A549 (cell line): ENCODE measurements around the gene TTC4. TPM values are rescaled to one million over a fixed set of nuclear protein-coding genes. Genes with fewer than 3 reads are reported as not detected.

Experiments
- ATAC-seq, 2 experiments: fragments of 200-7000 bp in 1 of 2; fragments of >200 bp in 1 of 2; cut with Nextera tagmentation in 1 of 2; cut with Tn5 transposase in 1 of 2; 3 replicates each; pipeline versions ENCODE4 v1.8.0 to v1.9.1; 2018 to 2020; ENCODE audit warnings: mild to moderate bottlenecking in 1 of 2, moderate library complexity in 1 of 2
- CTCF ChIA-PET: fragments of 300-600 bp; sonication (Branson Sonifier 250); formaldehyde crosslinking; extraction: SDS; loops from one replicate; lab custom pipeline; 2021; ENCODE audit warnings: antibody characterized with exemption, inconsistent platforms; lab: Yijun Ruan, JAX
- POLR2A ChIA-PET: fragments of 350-600 bp; formaldehyde crosslinking; extraction: SDS; loops from one replicate; lab custom pipeline; 2021; ENCODE audit warnings: antibody characterized with exemption, inconsistent platforms; lab: Yijun Ruan, JAX
- DNase-seq, 2 experiments: peaks; one replicate each; pipeline versions ENCODE4 v3.0.0 to v3.0.0-alpha.2; 2011 to 2016; ENCODE audit warnings: low read depth in 1 of 2, low spot score in 1 of 2
- FAIRE-seq: peaks from 2 replicates; lab custom pipeline; 2011; peaks lifted over from hg19 to GRCh38; lab: Jason Lieb, UNC
- H3K27ac ChIP-seq, 2 experiments: fragments of >200 bp; sonication (Bioruptor Twin); formaldehyde crosslinking; 3 replicates each; pipeline ENCODE4 v1.5.1; 2016 to 2017
- H3K4me1 ChIP-seq: fragments of >200 bp; sonication (Bioruptor Twin); formaldehyde crosslinking; 3 replicates; pipeline ENCODE4 v1.6.1; 2016
- H3K4me2 ChIP-seq: fragments of >200 bp; sonication (Bioruptor Twin); formaldehyde crosslinking; 3 replicates; pipeline ENCODE4 v1.6.1; 2016
- H3K4me3 ChIP-seq: fragments of >200 bp; sonication (Bioruptor Twin); formaldehyde crosslinking; 3 replicates; pipeline ENCODE4 v1.5.1; 2016
- H3K9me3 ChIP-seq: fragments of >200 bp; sonication (Bioruptor Twin); formaldehyde crosslinking; 3 replicates; pipeline ENCODE4 v1.6.1; 2016
- BHLHE40 ChIP-seq: IDR thresholded peaks from 2 replicates; pipeline ENCODE4 v1.6.1; 2012; ENCODE audit warnings: low read depth, low read length, inconsistent platforms
- CBX2 ChIP-seq: fragments of 200-600 bp; sonication (generic); IDR thresholded peaks from 2 replicates; pipeline ENCODE4 v1.6.1; 2016; ENCODE audit warnings: low read depth, mild to moderate bottlenecking, borderline replicate concordance
- CEBPB ChIP-seq, 2 experiments: fragments of >200 bp in 1 of 2; sonication (Bioruptor Twin) in 1 of 2; formaldehyde crosslinking in 1 of 2; IDR thresholded peaks; 2 replicates each; pipeline ENCODE4 v1.6.1; 2012 to 2016
- CHD4 ChIP-seq: fragments of 200-600 bp; sonication (generic); IDR thresholded peaks from 2 replicates; pipeline ENCODE4 v1.6.1; 2016; ENCODE audit warnings: antibody characterized with exemption, mild to moderate bottlenecking, borderline replicate concordance
- EHMT2 ChIP-seq: fragments of 200-600 bp; sonication (generic); IDR thresholded peaks from 2 replicates; pipeline ENCODE4 v1.6.1; 2016; ENCODE audit warnings: antibody characterized with exemption, low read depth, mild to moderate bottlenecking, moderate library complexity
- HOXA7 ChIP-seq: fragments of 250-450 bp; sonication (Bioruptor Pico); IDR thresholded peaks from 2 replicates; pipeline ENCODE4 v1.5.0; 2020; ENCODE audit warnings: mild to moderate bottlenecking, moderate library complexity
- JUN ChIP-seq, 2 experiments: fragments of >200 bp; sonication (Bioruptor Twin); formaldehyde crosslinking; IDR thresholded peaks; 2 replicates in 1 of 2; 3 replicates in 1 of 2; pipeline ENCODE4 v1.6.1; 2016 to 2017
- JUNB ChIP-seq: fragments of >200 bp; sonication (Bioruptor Twin); formaldehyde crosslinking; IDR thresholded peaks from 2 replicates; pipeline ENCODE4 v1.6.1; 2016
- KDM5A ChIP-seq: fragments of 200-600 bp; sonication (generic); IDR thresholded peaks from 2 replicates; pipeline ENCODE4 v1.6.1; 2016; ENCODE audit warnings: antibody characterized with exemption, mild to moderate bottlenecking
- MYC ChIP-seq: IDR thresholded peaks from 2 replicates; pipeline ENCODE4 v1.6.1; 2012; ENCODE audit warnings: mild to moderate bottlenecking, inconsistent platforms, low read length, improper control_type of control experiment, borderline replicate concordance
- POLR2A ChIP-seq: IDR thresholded peaks from 2 replicates; pipeline ENCODE4 v1.6.1; 2012; ENCODE audit warnings: mild to moderate bottlenecking, low read length
- RARB ChIP-seq: fragments of 250-450 bp; sonication (Bioruptor Pico); IDR thresholded peaks from 2 replicates; pipeline ENCODE4 v1.8.0; 2021; ENCODE audit warnings: mild to moderate bottlenecking, moderate library complexity
- RCOR1 ChIP-seq: fragments of 150-350 bp; IDR thresholded peaks from 2 replicates; pipeline ENCODE4 v1.6.1; 2014; ENCODE audit warnings: antibody characterized with exemption, low read length, low read depth
- ZC3H11A ChIP-seq: fragments of 450-650 bp; IDR thresholded peaks from 2 replicates; pipeline ENCODE4 v1.6.1; 2014; ENCODE audit warnings: antibody characterized with exemption, mild to moderate bottlenecking
- ZFP36 ChIP-seq: fragments of 450-650 bp; IDR thresholded peaks from 2 replicates; pipeline ENCODE4 v1.6.1; 2014; ENCODE audit warnings: borderline replicate concordance; ENCODE audit not compliant: partially characterized antibody
- ZNF302 ChIP-seq: fragments of 250-450 bp; sonication (Bioruptor Pico); IDR thresholded peaks from 2 replicates; pipeline ENCODE4 v1.9.0; 2021; ENCODE audit warnings: inconsistent platforms, mild to moderate bottlenecking, moderate library complexity
- WGBS: methylation state at CpG from one replicate; pipeline ENCODE4 v1.1.6; 2017; ENCODE audit errors: missing lambda C conversion rate; 5-methylcytosine and 5-hydroxymethylcytosine counted together
- polyA plus RNA-seq, 4 experiments: library from polyadenylated mRNA; depleted of rRNA in 3 of 4; stranded (reverse); fragments of >200 nt; fragmentation: RNase III in 1 of 4; extraction: RNeasy Plus Mini Kit Qiagen cat#74134 plus additional on column Dnase treatment in 1 of 4; gene quantifications; 2 replicates in 3 of 4; 3 replicates in 1 of 4; pipeline ENCODE4 v1.2.3, GENCODE V29; 2011 to 2017
- TF ChIP-seq, protein P1 (sequence below): fragments of 250-450 bp; sonication (Bioruptor Pico); IDR thresholded peaks from 2 replicates; pipeline ENCODE4 v1.5.0; 2021; ENCODE audit warnings: mild to moderate bottlenecking, moderate library complexity, borderline replicate concordance
- TF ChIP-seq, protein P2 (sequence below): IDR thresholded peaks from 2 replicates; pipeline ENCODE4 v1.6.1; 2012; ENCODE audit warnings: low read depth, borderline replicate concordance
- TF ChIP-seq, protein P3 (sequence below): fragments of 450-650 bp; IDR thresholded peaks from 2 replicates; pipeline ENCODE4 v1.6.1; 2014; ENCODE audit warnings: antibody characterized with exemption
- TF ChIP-seq, protein P4 (sequence below): fragments of >200 bp; sonication (Bioruptor Twin); formaldehyde crosslinking; IDR thresholded peaks from 3 replicates; pipeline ENCODE4 v1.6.1; 2016
- TF ChIP-seq, protein P5 (sequence below): IDR thresholded peaks from 2 replicates; pipeline ENCODE4 v1.6.1; 2012
- TF ChIP-seq, protein P6 (sequence below): fragments of >200 bp; sonication (Bioruptor Twin); formaldehyde crosslinking; IDR thresholded peaks from 3 replicates; pipeline ENCODE4 v1.5.1; 2016
- TF ChIP-seq, protein P7 (sequence below): fragments of 200-600 bp; sonication (generic); IDR thresholded peaks from 2 replicates; pipeline ENCODE4 v1.6.1; 2016; ENCODE audit warnings: antibody characterized with exemption, mild to moderate bottlenecking, moderate library complexity

Gene TTC4
- polyA plus RNA-seq, 2 of the 4 experiments (the other 2 are of a cell fraction) = 20.4 to 27.1 TPM

DNA sequence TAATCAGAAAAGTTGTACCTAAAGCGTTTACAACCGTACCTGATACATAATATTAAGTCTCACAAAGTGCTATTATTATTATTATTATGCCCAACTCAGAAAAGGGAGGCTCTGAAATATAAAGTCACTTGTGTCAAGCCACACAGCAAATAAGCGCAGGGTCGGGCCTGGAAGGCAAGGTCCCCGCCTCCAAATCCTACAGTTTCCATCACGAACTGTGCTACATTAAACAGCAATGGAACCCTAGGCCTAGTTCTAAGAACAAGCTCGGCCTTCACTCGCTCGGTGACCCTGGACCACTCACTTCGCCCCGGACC lies 48.1 kb downstream of the TTC4 start:
- ChIA-PET POLR2A (no interaction called here), CTCF (no interaction called here)
- ATAC-seq = peak; percentile 7 to 12; a peak in 3 of 6 replicates
- peak in 1 of 2 experiments; percentile 7 for DNase-seq
- Histone ChIP-seq H3K4me3 (peak overlapping the region; percentile 70), H3K4me2 (peak overlapping the region; percentile 88), H3K4me1 (no peaks in the 10 kb centered on the region), H3K9me3 (no peaks in the 10 kb centered on the region), H3K27ac (peak overlapping the region; percentile 81 to 89)
- TF ChIP-seq CBX2 = no peak
- TF ChIP-seq, protein P1, sequence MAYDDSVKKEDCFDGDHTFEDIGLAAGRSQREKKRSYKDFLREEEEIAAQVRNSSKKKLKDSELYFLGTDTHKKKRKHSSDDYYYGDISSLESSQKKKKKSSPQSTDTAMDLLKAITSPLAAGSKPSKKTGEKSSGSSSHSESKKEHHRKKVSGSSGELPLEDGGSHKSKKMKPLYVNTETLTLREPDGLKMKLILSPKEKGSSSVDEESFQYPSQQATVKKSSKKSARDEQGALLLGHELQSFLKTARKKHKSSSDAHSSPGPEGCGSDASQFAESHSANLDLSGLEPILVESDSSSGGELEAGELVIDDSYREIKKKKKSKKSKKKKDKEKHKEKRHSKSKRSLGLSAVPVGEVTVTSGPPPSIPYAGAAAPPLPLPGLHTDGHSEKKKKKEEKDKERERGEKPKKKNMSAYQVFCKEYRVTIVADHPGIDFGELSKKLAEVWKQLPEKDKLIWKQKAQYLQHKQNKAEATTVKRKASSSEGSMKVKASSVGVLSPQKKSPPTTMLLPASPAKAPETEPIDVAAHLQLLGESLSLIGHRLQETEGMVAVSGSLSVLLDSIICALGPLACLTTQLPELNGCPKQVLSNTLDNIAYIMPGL (CRISPR knock-in tag) = no peak
- WGBS = 5% methylated on average over 9 of the region's 11 CpGs
- no peak for FAIRE-seq

DNA sequence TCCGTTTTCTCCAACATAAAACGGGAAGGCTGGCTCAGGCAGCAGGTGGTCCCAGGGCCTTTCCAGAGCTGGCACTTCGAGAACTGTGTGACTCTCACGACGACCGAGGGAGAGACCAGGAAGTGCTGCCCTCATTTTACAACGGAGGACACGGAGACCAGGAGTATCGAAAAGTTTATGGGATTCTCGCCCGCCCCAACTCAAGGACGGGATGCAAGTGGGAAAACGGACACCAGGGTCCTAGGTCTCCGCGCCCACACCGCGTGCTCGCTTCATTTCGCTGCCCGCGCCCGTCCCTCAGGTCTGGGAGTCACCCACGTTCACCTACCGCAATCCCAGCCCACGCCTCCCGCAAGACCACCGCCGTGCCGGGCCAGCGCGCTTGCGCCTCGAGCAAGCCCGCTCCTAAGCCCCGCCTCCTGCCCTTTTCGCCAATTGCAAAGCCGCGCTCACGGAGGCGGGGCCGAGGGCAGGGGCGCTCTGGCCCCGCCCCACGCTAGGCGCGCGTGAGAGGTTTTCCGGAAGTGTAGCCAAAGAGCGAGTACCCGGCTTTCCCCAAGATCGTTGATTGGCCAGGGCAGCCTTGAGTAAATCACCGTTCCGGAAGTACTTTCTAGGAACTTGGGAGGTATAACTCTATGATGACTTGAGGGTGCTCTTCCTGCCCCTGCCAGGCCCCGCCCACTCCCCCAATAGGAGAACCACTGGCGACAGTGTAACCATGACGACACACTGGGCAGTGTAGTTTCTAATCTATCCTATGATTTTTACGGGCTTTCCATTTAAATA lies 48.7 kb downstream of the TTC4 start, which contains the start of gene PARS2:
TSS of gene PARS2 (minus strand) at position 391 of the 789 bp plus-strand sequence. CDS start 5,362 bp downstream, outside the sequence.
- FAIRE-seq (no peak), DNase-seq (peak; percentile 90 to 98), ATAC-seq (peak; percentile 91 to 97)
- 3% methylated on average over 16 of the region's 57 CpGs for WGBS
- ChIA-PET POLR2A (no interaction called here), CTCF (interaction anchor here (1.0 kb wide), 1 partner anchor 9 kb away, joined by 3 read pairs; no protein-coding TSS in a partner anchor)
- Histone ChIP-seq H3K4me3 (peak within 1 kb of the TSS; percentile 70), H3K9me3 (no peaks in the 10 kb centered on the region), H3K4me2 (peak within 1 kb of the TSS; percentile 88), H3K27ac (peak within 1 kb of the TSS; percentile 81 to 89), H3K4me1 (no peaks in the 10 kb centered on the region)
- TF ChIP-seq MYC (0 out of 2 replicates have a peak, but pooled peaks have one; percentile 28), CEBPB (IDR thresholded peaks at IDR 0.05) (peak in 1 of 2 experiments; percentile 9; a peak in 1 of 4 replicates), JUN (IDR thresholded peaks at IDR 0.05) (peak; percentile 26 to 39; a peak in 2 of 5 replicates), EHMT2 (no peak), JUNB (no peak), ZNF302 (CRISPR knock-in tag) (no peak), ZFP36 (no peak), RARB (CRISPR knock-in tag) (no peak), RCOR1 (no peak), BHLHE40 (no peak), CHD4 (no peak), POLR2A (peak; percentile 84), HOXA7 (no peak), ZC3H11A (no peak), KDM5A (no peak)
- TF ChIP-seq, protein P2, sequence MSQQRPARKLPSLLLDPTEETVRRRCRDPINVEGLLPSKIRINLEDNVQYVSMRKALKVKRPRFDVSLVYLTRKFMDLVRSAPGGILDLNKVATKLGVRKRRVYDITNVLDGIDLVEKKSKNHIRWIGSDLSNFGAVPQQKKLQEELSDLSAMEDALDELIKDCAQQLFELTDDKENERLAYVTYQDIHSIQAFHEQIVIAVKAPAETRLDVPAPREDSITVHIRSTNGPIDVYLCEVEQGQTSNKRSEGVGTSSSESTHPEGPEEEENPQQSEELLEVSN = no peak
- TF ChIP-seq, protein P1 (CRISPR knock-in tag) = no peak
- TF ChIP-seq, protein P3, sequence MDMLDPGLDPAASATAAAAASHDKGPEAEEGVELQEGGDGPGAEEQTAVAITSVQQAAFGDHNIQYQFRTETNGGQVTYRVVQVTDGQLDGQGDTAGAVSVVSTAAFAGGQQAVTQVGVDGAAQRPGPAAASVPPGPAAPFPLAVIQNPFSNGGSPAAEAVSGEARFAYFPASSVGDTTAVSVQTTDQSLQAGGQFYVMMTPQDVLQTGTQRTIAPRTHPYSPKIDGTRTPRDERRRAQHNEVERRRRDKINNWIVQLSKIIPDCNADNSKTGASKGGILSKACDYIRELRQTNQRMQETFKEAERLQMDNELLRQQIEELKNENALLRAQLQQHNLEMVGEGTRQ = no peak
- TF ChIP-seq, protein P4, sequence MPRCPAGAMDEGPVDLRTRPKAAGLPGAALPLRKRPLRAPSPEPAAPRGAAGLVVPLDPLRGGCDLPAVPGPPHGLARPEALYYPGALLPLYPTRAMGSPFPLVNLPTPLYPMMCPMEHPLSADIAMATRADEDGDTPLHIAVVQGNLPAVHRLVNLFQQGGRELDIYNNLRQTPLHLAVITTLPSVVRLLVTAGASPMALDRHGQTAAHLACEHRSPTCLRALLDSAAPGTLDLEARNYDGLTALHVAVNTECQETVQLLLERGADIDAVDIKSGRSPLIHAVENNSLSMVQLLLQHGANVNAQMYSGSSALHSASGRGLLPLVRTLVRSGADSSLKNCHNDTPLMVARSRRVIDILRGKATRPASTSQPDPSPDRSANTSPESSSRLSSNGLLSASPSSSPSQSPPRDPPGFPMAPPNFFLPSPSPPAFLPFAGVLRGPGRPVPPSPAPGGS = peak; percentile 72; the same call in 1 of the 3 replicates
- TF ChIP-seq, protein P5, sequence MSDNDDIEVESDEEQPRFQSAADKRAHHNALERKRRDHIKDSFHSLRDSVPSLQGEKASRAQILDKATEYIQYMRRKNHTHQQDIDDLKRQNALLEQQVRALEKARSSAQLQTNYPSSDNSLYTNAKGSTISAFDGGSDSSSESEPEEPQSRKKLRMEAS = peak; percentile 72
- TF ChIP-seq, protein P6, sequence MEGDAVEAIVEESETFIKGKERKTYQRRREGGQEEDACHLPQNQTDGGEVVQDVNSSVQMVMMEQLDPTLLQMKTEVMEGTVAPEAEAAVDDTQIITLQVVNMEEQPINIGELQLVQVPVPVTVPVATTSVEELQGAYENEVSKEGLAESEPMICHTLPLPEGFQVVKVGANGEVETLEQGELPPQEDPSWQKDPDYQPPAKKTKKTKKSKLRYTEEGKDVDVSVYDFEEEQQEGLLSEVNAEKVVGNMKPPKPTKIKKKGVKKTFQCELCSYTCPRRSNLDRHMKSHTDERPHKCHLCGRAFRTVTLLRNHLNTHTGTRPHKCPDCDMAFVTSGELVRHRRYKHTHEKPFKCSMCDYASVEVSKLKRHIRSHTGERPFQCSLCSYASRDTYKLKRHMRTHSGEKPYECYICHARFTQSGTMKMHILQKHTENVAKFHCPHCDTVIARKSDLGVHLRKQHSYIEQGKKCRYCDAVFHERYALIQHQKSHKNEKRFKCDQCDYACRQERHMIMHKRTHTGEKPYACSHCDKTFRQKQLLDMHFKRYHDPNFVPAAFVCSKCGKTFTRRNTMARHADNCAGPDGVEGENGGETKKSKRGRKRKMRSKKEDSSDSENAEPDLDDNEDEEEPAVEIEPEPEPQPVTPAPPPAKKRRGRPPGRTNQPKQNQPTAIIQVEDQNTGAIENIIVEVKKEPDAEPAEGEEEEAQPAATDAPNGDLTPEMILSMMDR = no peak
- TF ChIP-seq, protein P7, sequence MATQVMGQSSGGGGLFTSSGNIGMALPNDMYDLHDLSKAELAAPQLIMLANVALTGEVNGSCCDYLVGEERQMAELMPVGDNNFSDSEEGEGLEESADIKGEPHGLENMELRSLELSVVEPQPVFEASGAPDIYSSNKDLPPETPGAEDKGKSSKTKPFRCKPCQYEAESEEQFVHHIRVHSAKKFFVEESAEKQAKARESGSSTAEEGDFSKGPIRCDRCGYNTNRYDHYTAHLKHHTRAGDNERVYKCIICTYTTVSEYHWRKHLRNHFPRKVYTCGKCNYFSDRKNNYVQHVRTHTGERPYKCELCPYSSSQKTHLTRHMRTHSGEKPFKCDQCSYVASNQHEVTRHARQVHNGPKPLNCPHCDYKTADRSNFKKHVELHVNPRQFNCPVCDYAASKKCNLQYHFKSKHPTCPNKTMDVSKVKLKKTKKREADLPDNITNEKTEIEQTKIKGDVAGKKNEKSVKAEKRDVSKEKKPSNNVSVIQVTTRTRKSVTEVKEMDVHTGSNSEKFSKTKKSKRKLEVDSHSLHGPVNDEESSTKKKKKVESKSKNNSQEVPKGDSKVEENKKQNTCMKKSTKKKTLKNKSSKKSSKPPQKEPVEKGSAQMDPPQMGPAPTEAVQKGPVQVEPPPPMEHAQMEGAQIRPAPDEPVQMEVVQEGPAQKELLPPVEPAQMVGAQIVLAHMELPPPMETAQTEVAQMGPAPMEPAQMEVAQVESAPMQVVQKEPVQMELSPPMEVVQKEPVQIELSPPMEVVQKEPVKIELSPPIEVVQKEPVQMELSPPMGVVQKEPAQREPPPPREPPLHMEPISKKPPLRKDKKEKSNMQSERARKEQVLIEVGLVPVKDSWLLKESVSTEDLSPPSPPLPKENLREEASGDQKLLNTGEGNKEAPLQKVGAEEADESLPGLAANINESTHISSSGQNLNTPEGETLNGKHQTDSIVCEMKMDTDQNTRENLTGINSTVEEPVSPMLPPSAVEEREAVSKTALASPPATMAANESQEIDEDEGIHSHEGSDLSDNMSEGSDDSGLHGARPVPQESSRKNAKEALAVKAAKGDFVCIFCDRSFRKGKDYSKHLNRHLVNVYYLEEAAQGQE = no peak
